Measurements from ENCODE around the gene LDLRAD3.

DNA sequence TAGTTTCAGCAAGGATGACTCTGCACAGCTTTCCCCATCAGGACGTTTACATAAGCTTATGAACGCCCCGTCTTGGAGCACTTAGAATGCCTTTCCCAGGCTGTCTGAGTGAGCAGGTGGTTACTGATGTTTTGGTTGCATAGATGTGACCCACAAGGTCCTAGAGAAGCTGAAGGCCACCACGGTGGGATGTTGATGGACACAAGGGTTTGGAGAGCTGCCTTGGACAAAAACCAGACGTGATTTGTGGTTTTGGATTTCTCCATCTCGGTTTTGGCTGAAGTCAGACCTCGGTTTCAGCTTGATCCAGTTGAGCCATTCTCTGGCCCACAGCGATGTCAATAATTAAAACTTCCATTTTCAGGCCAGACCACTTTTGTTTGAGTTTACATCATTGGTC is 151.9 kb downstream of the LDLRAD3 start:
- TF ChIP-seq TOX (CRISPR knock-in tag; IDR thresholded peaks at IDR 0.05; ENCODE audit: borderline replicate concordance): no peak
- no peak for TF ChIP-seq ZNF565 (CRISPR knock-in tag; conservative IDR thresholded peaks at IDR 0.05; ENCODE audit: low read depth)
- TF ChIP-seq ZNF8 (CRISPR knock-in tag; IDR thresholded peaks at IDR 0.05): no peak
- no peak for TF ChIP-seq ESRRG (CRISPR knock-in tag; IDR thresholded peaks at IDR 0.05)
- no peak for TF ChIP-seq ZNF70 (CRISPR knock-in tag; IDR thresholded peaks at IDR 0.05)
- TF ChIP-seq, protein P1, sequence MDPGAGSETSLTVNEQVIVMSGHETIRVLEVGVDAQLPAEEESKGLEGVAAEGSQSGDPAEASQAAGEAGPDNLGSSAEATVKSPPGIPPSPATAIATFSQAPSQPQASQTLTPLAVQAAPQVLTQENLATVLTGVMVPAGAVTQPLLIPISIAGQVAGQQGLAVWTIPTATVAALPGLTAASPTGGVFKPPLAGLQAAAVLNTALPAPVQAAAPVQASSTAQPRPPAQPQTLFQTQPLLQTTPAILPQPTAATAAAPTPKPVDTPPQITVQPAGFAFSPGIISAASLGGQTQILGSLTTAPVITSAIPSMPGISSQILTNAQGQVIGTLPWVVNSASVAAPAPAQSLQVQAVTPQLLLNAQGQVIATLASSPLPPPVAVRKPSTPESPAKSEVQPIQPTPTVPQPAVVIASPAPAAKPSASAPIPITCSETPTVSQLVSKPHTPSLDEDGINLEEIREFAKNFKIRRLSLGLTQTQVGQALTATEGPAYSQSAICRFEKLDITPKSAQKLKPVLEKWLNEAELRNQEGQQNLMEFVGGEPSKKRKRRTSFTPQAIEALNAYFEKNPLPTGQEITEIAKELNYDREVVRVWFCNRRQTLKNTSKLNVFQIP (CRISPR knock-in tag; IDR thresholded peaks at IDR 0.05; ENCODE audit: borderline replicate concordance, low read depth): no peak
- TF ChIP-seq, protein P2, sequence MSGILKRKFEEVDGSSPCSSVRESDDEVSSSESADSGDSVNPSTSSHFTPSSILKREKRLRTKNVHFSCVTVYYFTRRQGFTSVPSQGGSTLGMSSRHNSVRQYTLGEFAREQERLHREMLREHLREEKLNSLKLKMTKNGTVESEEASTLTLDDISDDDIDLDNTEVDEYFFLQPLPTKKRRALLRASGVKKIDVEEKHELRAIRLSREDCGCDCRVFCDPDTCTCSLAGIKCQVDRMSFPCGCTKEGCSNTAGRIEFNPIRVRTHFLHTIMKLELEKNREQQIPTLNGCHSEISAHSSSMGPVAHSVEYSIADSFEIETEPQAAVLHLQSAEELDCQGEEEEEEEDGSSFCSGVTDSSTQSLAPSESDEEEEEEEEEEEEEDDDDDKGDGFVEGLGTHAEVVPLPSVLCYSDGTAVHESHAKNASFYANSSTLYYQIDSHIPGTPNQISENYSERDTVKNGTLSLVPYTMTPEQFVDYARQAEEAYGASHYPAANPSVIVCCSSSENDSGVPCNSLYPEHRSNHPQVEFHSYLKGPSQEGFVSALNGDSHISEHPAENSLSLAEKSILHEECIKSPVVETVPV (CRISPR knock-in tag; IDR thresholded peaks at IDR 0.05): no peak

Data from SK-N-SH treated with all-trans-retinoic acid at 6 μM for 48 hours (cell line).